Sigmoid colon (tissue), 3 donors: ENCODE results near the gene PRICKLE1.

Experiments used
- CTCF ChIP-seq, 4 experiments: fragments of 450-650 bp in 3 of 4; fragments of 200-600 bp in 1 of 4; IDR thresholded peaks; one replicate each; pipeline ENCODE4 v1.5.1; 2016 to 2019; ENCODE audit warnings: antibody characterized with exemption in 4 of 4, mild to moderate bottlenecking in 3 of 4, moderate library complexity in 2 of 4
- POLR2A ChIP-seq, 2 donors: fragments of 450-650 bp; IDR thresholded peaks; one replicate each; pipeline ENCODE4 v1.6.1; 2016; ENCODE audit warnings: antibody characterized with exemption in 2 of 2, mild to moderate bottlenecking in 2 of 2, moderate library complexity in 2 of 2

- TF ChIP-seq CTCF (IDR thresholded peaks at IDR 0.05) (no peak), POLR2A (IDR thresholded peaks at IDR 0.05) (no peak)
These were observed 73.0 kb downstream of the PRICKLE1 start for GRCh38 chr12:42516573-42516972.
